GM13977 (cell line): Measurements from ENCODE around the gene DUSP5.

Experiments
- DNase-seq: peaks from one replicate; pipeline ENCODE4 v3.0.0; 2012; ENCODE audit warnings: low spot score
- in situ Hi-C: fragments of 300-500 bp; cut with MboI; formaldehyde crosslinking; loops from one replicate; pipeline ENCODE4 v1.12.0; 2022; ENCODE audit warnings: low sequenced_read_pairs, low pct_unique_long_range_greater_than_20kb, mixed read lengths, inconsistent platforms; ENCODE audit not compliant: unreplicated experiment
- TF ChIP-seq, protein P1 (sequence below): IDR thresholded peaks from 2 replicates; pipeline ENCODE4 v1.5.1; 2012; ENCODE audit warnings: mild to moderate bottlenecking, control low read depth; ENCODE audit not compliant: insufficient read depth; ENCODE audit errors: extremely low read depth, missing control alignments

The DUSP5 gene

DNA sequence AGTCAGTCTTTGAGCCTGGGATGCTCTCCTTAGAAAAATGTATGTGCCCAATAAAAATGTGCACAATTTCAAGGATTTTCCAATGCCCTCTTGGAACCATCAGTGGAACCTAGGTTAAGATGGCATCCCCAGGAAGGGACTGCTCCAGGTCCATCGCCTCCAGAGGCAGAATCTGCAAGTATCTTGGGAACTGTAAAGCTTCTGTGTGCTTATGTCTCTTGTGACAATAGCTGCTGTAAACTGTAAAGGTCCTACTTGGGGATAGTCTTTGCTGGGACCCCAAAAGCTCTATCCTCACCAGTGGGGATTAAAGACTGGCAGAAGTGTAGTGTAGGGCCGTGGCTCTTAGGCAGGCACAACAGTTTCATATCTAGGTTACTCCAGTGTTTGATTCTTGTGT is 11.9 kb downstream of the DUSP5 start:
- in situ Hi-C loops, result loop anchor here (10.0 kb wide), 1 partner anchor 155 kb away; no protein-coding TSS in a partner anchor
- TF ChIP-seq, protein P1, sequence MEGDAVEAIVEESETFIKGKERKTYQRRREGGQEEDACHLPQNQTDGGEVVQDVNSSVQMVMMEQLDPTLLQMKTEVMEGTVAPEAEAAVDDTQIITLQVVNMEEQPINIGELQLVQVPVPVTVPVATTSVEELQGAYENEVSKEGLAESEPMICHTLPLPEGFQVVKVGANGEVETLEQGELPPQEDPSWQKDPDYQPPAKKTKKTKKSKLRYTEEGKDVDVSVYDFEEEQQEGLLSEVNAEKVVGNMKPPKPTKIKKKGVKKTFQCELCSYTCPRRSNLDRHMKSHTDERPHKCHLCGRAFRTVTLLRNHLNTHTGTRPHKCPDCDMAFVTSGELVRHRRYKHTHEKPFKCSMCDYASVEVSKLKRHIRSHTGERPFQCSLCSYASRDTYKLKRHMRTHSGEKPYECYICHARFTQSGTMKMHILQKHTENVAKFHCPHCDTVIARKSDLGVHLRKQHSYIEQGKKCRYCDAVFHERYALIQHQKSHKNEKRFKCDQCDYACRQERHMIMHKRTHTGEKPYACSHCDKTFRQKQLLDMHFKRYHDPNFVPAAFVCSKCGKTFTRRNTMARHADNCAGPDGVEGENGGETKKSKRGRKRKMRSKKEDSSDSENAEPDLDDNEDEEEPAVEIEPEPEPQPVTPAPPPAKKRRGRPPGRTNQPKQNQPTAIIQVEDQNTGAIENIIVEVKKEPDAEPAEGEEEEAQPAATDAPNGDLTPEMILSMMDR, result no peak
- DNase-seq, result no peak

DNA sequence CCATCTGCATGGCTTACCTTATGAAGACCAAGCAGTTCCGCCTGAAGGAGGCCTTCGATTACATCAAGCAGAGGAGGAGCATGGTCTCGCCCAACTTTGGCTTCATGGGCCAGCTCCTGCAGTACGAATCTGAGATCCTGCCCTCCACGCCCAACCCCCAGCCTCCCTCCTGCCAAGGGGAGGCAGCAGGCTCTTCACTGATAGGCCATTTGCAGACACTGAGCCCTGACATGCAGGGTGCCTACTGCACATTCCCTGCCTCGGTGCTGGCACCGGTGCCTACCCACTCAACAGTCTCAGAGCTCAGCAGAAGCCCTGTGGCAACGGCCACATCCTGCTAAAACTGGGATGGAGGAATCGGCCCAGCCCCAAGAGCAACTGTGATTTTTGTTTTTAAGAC is 12.4 kb downstream of the DUSP5 start:
- TF ChIP-seq, protein P1, result no peak
- in situ Hi-C loops, result no loop called here
- no peak for DNase-seq

DNA sequence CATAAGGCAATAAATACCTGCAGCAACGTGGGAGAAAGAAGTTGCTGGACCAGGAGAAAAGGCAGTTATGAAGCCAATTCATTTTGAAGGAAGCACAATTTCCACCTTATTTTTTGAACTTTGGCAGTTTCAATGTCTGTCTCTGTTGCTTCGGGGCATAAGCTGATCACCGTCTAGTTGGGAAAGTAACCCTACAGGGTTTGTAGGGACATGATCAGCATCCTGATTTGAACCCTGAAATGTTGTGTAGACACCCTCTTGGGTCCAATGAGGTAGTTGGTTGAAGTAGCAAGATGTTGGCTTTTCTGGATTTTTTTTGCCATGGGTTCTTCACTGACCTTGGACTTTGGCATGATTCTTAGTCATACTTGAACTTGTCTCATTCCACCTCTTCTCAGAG is 13.0 kb downstream of the DUSP5 start:
- in situ Hi-C loops, result no loop called here
- DNase-seq, result no peak
- TF ChIP-seq, protein P1, result no peak

DNA sequence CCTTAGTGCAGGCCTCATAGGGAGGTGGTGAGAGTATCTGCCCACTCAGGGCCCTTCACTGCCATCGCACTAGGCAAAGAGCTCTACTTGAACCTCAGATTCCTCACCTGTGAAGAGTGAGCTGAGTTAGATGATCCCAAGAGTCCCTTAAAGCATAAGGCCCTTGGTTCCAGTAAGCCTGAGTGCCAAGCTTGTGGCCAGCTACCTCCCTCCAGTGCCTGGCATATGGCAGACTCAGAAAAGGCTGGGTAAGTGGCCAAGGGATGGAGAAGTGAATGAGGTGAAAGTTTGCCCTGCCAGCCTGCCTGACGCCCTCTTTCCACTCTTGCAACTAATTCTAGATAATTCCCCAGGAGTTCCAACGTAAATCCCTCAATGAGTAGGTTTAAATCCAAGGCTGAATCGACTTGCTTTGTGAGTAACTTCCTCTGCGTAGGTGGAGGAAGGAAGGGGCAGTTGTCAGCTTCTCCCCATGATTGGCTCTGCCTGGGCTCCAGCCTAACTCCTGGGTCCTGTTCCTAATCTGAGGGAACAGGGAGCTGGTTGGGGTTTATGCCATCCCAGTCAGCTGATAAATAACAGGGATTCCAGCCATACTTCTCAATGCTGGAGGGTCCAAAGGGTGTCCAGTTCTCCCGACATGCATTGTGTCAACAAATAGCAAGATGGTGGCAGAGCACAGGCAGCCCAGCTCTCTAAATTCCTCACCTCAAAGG is 14.2 kb downstream of the DUSP5 start:
- no peak for DNase-seq
- in situ Hi-C loops, result no loop called here
- TF ChIP-seq, protein P1, result no peak

DNA sequence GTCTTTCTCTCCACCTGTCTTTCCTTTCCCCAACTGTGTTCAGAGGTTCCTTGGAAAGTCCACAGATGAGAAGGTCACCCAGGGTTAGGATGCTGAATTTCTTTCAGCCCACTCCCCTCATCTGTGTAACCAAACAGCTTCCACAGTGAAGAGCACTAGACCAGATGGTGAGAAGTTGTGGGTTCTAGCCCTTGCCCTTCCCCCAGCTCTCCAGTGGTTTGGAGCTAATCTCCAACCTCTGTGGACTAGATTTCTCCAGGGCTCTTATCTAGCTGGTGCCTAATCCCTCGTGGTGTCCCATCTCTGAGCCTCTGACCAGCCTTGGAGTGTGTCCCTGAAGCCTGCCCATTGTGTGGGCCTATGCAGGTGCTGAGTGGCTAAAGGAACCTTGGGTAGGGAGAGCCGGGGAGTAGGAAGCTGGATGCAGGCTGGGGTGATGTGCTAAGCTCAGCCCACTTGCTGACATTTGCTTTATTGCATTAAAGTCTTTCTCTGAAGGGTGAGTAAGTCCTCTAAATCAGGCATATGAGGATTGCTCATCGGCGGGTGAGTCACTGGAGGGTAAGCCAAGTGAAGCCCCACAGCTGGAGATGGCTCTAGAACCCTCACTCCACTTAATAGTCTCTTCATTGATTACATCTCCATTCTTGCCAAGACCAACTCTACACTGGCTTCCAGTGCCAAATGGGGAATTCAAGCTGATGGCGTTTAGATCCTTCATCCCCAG is 14.9 kb downstream of the DUSP5 start:
- in situ Hi-C loops, result no loop called here
- no peak for DNase-seq
- TF ChIP-seq, protein P1, result no peak

DNA sequence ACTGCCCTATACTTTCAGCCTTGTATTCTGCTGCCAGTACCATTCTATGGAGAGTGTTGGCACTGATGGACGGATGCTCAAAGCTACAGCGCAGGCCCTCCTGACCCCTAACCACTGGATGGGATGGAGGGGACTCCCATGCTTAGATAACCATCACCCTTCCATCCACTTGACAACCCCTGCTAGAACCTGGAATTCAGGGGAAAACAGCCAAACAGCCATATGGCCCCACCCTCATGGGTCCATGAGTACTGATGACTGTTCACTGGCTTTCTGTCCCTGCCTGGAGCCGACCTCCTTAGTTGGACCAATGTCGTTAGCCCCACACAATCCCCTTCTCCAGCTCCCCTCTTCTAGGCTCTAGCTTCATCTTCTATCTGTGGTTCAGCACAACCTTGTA is 16.2 kb downstream of the DUSP5 start:
- TF ChIP-seq, protein P1, result no peak
- no peak for DNase-seq
- in situ Hi-C loops, result no loop called here
